Measurements from ENCODE around the gene MISP. TPM values are rescaled to one million over a fixed set of nuclear protein-coding genes. Genes with fewer than 3 reads are reported as not detected.
A peak's percentile ranks its signal among the peaks of the same experiment; 100 is the strongest.

The MISP gene
- total and polyA plus RNA-seq, 2 of the 13 experiments (the other 11 are each of a cell fraction or from before 2014, with no cell fraction given) = 0.67 to 1.3 TPM

DNA sequence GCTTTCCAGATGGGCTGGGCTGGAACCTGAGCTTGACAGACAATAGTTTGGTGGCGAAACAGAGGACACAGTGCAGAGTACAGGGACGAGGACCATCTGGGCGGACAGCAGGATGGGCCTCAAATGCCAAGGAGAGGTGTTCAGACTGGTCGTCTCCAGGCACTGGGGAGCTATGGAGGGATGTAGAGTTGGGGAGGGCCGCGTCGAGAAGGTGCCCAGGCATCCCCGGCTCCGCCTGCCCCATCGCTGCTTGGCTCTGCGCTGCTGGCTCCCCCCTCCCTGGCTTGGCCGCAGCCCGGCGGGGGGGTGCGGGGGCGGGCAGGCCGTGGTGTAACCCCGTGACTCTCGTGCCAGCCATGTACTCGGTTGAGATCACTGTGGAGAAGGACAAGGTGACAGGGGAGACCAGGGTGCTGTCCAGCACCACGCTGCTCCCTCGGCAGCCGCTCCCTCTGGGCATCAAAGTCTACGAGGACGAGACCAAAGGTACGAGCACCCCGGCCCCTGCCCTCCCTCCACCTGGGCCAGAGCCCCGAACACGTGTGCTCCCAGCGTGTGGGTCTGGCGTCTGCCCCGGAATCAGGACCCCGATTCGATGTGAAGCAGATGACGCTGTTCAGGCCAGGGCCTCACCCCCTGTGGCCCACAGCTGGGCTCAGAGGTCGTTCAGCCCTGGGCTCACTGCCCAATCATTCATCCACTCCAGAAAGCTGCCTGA is 10.8 kb upstream of the MISP start (continued):
- TF ChIP-seq, protein P1, sequence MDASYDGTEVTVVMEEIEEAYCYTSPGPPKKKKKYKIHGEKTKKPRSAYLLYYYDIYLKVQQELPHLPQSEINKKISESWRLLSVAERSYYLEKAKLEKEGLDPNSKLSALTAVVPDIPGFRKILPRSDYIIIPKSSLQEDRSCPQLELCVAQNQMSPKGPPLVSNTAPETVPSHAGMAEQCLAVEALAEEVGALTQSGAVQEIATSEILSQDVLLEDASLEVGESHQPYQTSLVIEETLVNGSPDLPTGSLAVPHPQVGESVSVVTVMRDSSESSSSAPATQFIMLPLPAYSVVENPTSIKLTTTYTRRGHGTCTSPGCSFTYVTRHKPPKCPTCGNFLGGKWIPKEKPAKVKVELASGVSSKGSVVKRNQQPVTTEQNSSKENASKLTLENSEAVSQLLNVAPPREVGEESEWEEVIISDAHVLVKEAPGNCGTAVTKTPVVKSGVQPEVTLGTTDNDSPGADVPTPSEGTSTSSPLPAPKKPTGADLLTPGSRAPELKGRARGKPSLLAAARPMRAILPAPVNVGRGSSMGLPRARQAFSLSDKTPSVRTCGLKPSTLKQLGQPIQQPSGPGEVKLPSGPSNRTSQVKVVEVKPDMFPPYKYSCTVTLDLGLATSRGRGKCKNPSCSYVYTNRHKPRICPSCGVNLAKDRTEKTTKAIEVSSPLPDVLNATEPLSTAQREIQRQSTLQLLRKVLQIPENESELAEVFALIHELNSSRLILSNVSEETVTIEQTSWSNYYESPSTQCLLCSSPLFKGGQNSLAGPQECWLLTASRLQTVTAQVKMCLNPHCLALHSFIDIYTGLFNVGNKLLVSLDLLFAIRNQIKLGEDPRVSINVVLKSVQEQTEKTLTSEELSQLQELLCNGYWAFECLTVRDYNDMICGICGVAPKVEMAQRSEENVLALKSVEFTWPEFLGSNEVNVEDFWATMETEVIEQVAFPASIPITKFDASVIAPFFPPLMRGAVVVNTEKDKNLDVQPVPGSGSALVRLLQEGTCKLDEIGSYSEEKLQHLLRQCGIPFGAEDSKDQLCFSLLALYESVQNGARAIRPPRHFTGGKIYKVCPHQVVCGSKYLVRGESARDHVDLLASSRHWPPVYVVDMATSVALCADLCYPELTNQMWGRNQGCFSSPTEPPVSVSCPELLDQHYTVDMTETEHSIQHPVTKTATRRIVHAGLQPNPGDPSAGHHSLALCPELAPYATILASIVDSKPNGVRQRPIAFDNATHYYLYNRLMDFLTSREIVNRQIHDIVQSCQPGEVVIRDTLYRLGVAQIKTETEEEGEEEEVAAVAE (CRISPR knock-in tag; IDR thresholded peaks at IDR 0.05; ENCODE audit: borderline replicate concordance) = peak; percentile 46; the same call in 1 of the 2 replicates
- TF ChIP-seq MTF1 (CRISPR knock-in tag; IDR thresholded peaks at IDR 0.05) = 0 out of 2 replicates have a peak, but pooled peaks have one; percentile 21
- no peak; the same call in 1 of the 2 replicates for TF ChIP-seq HMG20A (CRISPR knock-in tag; IDR thresholded peaks at IDR 0.05; ENCODE audit: borderline replicate concordance)
- TF ChIP-seq, protein P2, sequence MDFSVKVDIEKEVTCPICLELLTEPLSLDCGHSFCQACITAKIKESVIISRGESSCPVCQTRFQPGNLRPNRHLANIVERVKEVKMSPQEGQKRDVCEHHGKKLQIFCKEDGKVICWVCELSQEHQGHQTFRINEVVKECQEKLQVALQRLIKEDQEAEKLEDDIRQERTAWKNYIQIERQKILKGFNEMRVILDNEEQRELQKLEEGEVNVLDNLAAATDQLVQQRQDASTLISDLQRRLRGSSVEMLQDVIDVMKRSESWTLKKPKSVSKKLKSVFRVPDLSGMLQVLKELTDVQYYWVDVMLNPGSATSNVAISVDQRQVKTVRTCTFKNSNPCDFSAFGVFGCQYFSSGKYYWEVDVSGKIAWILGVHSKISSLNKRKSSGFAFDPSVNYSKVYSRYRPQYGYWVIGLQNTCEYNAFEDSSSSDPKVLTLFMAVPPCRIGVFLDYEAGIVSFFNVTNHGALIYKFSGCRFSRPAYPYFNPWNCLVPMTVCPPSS (IDR thresholded peaks at IDR 0.05) = no peak
- peak; percentile 85 for TF ChIP-seq ZNF431 (CRISPR knock-in tag; IDR thresholded peaks at IDR 0.05; ENCODE audit: borderline replicate concordance, low read depth)
- peak; percentile 92 for TF ChIP-seq ZFP36L1 (CRISPR knock-in tag; IDR thresholded peaks at IDR 0.05)
- TF ChIP-seq CHD4 (IDR thresholded peaks at IDR 0.05; ENCODE audit: borderline replicate concordance, low read length) = no peak
- no peak for TF ChIP-seq GPN1 (CRISPR knock-in tag; IDR thresholded peaks at IDR 0.05; ENCODE audit: borderline replicate concordance)
- TF ChIP-seq ZNF552 (CRISPR knock-in tag; IDR thresholded peaks at IDR 0.05; ENCODE audit: borderline replicate concordance) = peak; percentile 80; the same call in 1 of the 2 replicates
- no peak; the same call in 1 of the 2 replicates for TF ChIP-seq KAT7 (CRISPR knock-in tag; IDR thresholded peaks at IDR 0.05; ENCODE audit: borderline replicate concordance)
- peak; percentile 95 for TF ChIP-seq ZSCAN21 (CRISPR knock-in tag; IDR thresholded peaks at IDR 0.05; ENCODE audit: borderline replicate concordance)
- TF ChIP-seq, protein P3, sequence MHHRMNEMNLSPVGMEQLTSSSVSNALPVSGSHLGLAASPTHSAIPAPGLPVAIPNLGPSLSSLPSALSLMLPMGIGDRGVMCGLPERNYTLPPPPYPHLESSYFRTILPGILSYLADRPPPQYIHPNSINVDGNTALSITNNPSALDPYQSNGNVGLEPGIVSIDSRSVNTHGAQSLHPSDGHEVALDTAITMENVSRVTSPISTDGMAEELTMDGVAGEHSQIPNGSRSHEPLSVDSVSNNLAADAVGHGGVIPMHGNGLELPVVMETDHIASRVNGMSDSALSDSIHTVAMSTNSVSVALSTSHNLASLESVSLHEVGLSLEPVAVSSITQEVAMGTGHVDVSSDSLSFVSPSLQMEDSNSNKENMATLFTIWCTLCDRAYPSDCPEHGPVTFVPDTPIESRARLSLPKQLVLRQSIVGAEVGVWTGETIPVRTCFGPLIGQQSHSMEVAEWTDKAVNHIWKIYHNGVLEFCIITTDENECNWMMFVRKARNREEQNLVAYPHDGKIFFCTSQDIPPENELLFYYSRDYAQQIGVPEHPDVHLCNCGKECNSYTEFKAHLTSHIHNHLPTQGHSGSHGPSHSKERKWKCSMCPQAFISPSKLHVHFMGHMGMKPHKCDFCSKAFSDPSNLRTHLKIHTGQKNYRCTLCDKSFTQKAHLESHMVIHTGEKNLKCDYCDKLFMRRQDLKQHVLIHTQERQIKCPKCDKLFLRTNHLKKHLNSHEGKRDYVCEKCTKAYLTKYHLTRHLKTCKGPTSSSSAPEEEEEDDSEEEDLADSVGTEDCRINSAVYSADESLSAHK (CRISPR knock-in tag; IDR thresholded peaks at IDR 0.05; ENCODE audit: borderline replicate concordance) = no peak
- TF ChIP-seq ZNF746 (CRISPR knock-in tag; IDR thresholded peaks at IDR 0.05) = peak; percentile 84
- no peak for TF ChIP-seq ZMAT3 (CRISPR knock-in tag; conservative IDR thresholded peaks at IDR 0.05)
- peak; percentile 88 for TF ChIP-seq ZNF230 (CRISPR knock-in tag; IDR thresholded peaks at IDR 0.05)
- TF ChIP-seq, protein P4, sequence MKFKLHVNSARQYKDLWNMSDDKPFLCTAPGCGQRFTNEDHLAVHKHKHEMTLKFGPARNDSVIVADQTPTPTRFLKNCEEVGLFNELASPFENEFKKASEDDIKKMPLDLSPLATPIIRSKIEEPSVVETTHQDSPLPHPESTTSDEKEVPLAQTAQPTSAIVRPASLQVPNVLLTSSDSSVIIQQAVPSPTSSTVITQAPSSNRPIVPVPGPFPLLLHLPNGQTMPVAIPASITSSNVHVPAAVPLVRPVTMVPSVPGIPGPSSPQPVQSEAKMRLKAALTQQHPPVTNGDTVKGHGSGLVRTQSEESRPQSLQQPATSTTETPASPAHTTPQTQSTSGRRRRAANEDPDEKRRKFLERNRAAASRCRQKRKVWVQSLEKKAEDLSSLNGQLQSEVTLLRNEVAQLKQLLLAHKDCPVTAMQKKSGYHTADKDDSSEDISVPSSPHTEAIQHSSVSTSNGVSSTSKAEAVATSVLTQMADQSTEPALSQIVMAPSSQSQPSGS (CRISPR knock-in tag; IDR thresholded peaks at IDR 0.05) = no peak
- TF ChIP-seq, protein P5, sequence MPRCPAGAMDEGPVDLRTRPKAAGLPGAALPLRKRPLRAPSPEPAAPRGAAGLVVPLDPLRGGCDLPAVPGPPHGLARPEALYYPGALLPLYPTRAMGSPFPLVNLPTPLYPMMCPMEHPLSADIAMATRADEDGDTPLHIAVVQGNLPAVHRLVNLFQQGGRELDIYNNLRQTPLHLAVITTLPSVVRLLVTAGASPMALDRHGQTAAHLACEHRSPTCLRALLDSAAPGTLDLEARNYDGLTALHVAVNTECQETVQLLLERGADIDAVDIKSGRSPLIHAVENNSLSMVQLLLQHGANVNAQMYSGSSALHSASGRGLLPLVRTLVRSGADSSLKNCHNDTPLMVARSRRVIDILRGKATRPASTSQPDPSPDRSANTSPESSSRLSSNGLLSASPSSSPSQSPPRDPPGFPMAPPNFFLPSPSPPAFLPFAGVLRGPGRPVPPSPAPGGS (CRISPR knock-in tag; IDR thresholded peaks at IDR 0.05) = peak; percentile 88

Measured in HepG2 (cell line).